Stimulated activated CD8-positive, alpha-beta memory T cell treated with anti-CD3 and anti-CD28 coated beads, Interleukin-4, amount 100 ng/mL, for 24 hours (primary cell): Measurements from ENCODE around the gene ANAPC2.

Source experiments
- DNase-seq: peaks from one replicate; pipeline ENCODE4 v3.0.0-alpha.2; 2020; ENCODE audit warnings: low read depth

The ANAPC2 gene

GRCh38 chr9:137174722-137175293, 13.6 kb downstream of the ANAPC2 start:
- DNase-seq, result no peak

DNA sequence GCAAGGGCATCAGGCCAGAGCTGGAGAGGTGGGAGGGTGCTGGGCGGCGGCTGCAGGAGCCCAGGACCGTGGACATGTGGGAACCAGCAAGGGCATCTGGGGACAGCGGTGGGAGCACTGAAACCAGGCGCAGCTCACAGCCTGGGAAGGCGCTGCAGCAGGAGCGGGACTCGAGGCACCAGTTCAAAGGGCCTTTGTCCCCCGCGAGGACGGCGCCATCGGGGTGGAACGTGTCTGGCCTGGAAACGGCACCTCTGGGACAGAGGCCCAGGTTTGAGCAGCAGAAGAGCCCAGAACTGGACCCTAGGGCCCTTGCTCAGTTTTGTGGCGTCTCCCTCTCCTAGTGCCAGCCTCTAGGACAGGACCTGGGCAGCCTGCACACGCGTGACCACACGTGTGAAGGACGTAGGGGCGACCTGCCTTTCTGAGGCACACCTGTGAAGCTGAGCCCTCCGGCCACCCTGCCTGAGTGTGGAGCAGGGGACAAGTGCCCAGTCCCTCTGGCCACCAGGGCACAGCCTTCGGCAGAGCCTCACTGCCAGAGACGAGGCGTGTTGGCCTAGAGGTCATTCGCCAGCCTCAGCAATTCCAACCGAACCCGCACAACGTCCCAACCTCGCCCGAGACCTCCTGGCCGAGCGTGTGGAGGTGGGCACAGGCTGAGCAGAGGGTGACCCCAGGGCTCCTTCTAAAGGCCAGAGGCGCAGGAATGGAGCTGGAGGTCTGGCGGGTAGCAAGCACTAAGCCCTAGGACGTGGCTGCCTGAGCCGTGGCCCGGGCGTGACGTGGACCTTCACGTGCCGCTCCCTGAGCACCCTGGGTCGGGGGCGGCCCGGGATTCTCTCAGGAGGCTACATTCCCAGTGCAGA, 14.3 kb downstream of the ANAPC2 start:
- DNase-seq, result no peak

DNA sequence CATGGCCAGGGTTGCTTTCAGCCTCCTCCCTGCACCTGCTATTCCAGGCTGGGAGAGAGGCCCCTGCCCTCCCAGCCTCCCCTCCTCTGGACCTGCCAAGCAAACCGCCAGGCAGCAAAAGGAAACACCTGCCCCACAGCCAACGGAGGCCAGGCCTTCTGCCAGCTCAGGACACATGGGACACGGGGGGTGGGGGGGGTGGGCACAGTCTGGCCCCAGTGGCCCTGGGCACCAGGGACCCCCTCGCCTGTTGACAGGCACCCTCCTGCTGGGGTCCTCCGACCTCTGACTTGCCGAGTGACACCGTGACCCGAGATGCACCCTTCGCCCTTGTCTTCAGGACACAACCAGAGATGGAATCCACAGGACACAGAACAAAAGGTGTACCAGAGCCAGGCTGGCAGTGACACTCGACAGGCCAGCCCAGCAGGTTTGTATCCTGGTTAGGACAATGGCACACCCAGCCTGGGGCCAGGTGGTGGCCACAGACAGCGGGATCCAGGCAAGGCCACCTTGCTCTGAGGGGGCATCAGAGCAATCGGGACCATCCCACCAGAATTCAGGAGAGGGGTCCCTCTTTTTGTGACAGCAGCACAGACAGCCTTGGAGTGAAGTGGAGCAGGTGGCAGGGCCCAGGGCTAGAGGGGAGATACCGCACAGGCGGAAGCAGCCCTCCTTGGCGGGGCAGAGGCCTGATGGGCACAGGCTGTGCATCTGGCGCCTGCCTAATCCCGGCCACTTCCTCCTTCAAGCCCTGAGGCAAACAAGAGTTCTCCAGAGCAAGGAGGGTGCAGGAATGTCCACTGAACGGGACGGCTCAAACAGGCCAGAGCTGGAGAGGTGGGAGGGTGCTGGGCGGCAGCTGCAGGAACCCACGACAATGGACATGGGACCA, 15.2 kb downstream of the ANAPC2 start:
- DNase-seq, result no peak

DNA sequence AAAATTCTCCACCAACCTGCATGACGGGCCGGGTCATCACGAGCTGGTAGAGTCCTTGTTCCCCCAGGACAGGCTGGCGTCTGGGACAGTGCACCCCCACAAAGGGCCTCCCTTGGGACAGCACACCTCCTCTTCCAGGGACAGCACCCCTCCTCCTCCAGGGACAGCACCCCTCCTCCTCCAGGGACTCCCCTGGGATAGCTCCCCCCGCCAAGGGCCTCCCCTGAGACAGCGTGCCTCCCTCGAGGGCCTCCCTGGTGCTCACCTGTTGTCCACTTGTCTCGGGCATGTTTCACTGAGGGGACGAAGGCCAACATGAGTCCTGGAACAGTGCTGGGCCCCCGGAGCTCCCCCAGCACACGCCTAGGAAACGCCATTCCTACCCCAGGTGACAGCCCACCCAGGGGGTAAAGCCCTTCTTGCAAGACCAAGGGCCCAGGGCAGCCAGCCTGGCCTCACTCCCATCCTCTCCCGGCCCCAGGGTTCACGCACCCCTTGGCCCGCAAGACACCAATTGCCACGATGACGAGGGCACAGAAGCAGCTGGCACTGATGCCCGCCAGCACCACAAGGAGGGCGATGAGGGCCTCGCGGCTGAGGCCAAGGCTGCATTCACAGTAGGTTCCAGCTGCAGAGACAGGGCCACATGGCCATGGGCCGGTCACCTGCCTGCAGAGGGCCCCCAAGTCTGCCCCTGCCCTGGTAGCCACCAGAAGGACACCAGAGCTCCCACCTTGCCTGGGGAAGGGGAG, 17.0 kb downstream of the ANAPC2 start:
- no peak for DNase-seq

DNA sequence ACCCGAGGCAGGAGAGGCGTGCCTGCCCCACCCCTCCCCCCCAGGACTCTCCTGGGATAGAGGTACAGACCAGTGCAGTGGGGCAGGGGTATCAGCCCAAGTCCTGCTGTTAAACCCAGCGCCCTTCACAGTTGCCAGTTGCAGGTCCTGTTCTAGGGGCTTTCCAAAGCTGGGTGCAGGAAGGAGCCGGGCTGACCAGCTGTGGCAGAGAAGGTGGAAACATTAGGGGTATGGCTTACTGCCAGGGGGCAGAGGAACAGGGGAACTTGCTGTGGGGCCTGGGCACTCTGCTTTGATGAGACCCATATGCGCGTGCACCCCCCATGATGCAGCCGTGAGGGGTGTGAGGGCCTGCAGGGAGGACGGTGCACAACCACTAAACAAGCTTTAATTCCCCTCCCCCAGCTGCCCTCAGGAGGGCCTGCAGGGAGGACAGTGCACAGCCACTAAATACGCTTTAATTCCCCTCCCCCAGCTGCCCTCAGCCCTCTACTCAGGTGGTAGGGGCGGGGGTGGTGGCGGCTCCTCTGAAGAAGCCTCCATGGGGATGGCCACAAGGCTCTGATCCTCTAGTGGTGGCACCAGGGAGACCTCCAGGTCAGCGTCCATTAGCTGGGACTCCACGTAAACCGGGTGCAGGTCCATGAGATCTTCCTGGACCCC, 17.7 kb downstream of the ANAPC2 start:
- DNase-seq, result no peak

- no peak for DNase-seq
Measured at GRCh38 chr9:137169896-137170358, 18.4 kb downstream of the ANAPC2 start, which contains the start of gene LRRC26. TSS of gene LRRC26 (minus strand) at chr9:137170051. CDS start at chr9:137169943, 108 bp downstream.

- DNase-seq, result no peak
Measured at GRCh38 chr9:137168904-137169856, 19.2 kb downstream of the ANAPC2 start.

GRCh38 chr9:137168573-137168903, 19.8 kb downstream of the ANAPC2 start:
- no peak for DNase-seq

- DNase-seq, result no peak
Measured at GRCh38 chr9:137167747-137168572, 20.4 kb downstream of the ANAPC2 start.

DNA sequence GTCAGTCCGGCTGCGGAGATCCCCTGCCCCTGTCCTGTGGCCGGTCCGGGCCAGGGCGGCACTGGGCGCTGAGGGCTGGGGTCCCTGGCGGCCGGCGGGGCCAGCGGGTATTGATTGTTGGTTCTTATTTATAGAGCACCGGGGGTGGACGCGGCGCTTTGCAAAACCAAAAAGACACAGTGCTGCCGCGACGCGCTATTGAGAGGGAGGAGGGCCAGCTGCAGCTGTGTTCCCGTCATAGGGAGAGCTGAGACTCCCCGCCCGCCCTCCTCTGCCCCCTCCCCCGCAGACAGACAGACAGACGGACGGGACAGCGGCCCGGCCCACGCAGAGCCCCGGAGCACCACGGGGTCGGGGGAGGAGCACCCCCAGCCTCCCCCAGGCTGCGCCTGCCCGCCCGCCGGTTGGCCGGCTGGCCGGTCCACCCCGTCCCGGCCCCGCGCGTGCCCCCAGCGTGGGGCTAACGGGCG, 21.0 kb downstream of the ANAPC2 start:
- no peak for DNase-seq

DNA sequence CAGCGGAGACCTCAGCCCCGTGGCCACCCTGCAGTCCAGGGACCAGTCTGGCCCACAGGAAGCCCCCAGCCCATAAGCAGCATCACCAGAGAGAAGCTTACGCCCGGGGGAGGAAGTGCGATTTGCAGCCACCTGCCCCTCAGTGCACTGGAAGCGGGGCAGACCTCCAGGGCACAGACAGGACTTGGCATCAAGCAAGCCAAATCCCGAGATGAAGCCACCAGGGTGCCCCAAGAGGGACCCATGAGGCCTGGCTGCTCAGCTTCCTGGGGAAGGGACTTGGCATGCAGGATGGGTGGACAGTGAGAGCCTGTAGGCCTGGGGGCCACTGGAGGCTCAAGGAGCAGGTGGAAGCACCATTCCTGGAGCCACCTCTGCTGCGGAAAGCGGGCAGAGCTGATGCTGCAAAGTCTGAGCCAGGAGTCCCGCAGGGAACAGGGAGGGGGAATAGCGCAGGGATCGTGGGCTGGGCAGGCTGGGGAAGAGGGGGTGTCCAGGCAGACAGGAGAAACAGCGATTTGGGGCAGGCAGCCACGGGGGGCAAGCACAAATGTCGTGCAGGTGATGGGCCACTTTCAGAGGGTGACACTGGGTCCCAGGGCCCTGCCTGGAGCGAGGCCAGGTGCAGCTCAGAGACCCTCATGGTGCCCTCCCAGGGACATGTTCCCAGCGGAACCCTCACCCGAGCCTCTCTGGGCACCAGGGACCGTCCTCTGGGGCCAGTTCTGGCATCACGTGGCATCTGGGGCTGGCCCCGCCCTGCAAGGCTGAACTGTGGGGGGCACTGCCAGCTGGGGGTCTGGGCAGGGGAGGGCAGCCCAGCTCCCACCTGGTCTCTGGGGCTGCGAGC, 21.8 kb downstream of the ANAPC2 start:
- no peak for DNase-seq

DNA sequence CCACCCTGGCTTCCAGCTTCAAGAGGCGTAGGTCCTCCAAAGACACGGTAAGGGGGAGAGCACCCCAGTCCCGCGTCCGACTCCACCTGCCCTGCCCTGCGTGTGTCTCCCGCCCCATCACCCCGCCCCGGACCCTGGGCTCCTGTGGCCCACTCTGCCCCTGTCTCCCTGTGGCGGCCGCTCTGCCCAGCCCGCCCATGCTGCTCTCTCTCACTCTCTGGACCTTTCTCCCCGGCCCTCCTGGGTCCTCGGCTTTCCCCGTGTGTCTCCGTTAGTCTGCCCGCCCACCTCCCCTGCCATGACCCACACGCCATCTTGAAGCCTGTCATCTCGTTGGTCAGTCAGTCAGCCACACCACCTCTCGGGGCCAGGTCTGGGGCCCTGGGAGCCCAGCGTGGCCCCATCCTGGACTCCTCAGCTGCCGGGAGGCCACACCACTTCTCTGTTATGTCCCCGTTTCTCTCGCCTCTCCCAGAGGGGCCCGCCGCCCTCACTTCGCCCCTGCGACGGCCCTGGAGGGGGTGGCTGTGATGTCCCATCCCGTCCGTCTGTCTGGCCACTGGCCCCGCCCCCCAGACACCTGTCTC, 23.0 kb downstream of the ANAPC2 start:
- DNase-seq, result no peak

- DNase-seq, result no peak
Measured at GRCh38 chr9:137164370-137165249, 23.8 kb downstream of the ANAPC2 start.

GRCh38 chr9:137163805-137164204, 24.6 kb downstream of the ANAPC2 start:
- DNase-seq, result no peak

- DNase-seq, result no peak
Measured at GRCh38 chr9:137163365-137163715, 25.0 kb downstream of the ANAPC2 start.

DNA sequence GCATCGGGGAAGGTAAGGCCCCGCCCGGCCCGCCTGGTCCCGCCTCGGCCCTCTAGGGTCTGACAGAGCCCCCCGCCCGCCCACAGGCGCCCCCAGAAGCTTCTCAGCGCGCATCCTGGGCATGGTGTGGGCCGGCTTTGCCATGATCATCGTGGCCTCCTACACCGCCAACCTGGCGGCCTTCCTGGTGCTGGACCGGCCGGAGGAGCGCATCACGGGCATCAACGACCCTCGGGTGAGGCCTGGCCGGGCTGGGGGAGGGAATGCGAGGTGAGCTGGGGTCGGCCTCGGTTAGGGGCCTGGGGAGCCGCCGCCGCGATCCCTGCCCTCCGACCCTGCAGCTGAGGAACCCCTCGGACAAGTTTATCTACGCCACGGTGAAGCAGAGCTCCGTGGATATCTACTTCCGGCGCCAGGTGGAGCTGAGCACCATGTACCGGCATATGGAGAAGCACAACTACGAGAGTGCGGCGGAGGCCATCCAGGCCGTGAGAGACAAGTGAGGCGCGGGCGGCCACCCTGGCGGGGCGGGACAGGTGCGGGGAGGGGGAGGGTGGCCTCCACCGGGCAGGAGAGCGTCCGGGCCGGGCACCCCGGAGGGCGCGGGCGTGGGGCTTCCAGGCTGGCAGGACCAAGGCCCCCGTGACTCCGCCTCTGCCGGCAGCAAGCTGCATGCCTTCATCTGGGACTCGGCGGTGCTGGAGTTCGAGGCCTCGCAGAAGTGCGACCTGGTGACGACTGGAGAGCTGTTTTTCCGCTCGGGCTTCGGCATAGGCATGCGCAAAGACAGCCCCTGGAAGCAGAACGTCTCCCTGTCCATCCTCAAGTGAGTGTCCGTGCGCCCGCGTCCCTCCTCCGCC, 25.6 kb downstream of the ANAPC2 start:
- no peak for DNase-seq
